DOHH2 (cell line): ENCODE data around the gene RUFY4.

ENCODE experiments used
- CTCF ChIP-seq: fragments of 200-600 bp; sonication (generic); IDR thresholded peaks from one replicate; pipeline ENCODE4 v1.5.1; 2014; ENCODE audit warnings: antibody characterized with exemption, mild to moderate bottlenecking, low read depth, low read length; ENCODE audit not compliant: poor library complexity, severe bottlenecking
- EZH2phosphoT487 ChIP-seq: fragments of 200-600 bp; sonication (generic); IDR thresholded peaks from 2 replicates; pipeline ENCODE4 v1.6.1; 2017; ENCODE audit warnings: borderline replicate concordance, mild to moderate bottlenecking, antibody characterized with exemption, low read length, moderate library complexity, mixed read lengths

- TF ChIP-seq CTCF (no peak), EZH2phosphoT487 (no peak)
Measured at GRCh38 chr2:218095853-218096252, 26.8 kb downstream of the RUFY4 start.
